Measurements from ENCODE around the gene SLC24A4.
"Not testable (repeated sequence)": the region's sequence is repeated elsewhere in the genome, so short reads cannot be mapped to it uniquely, and the experiment has no call there.

The SLC24A4 gene

GRCh38 chr14:92402500-92402899 is 79.5 kb downstream of the SLC24A4 start:
- DNase-seq (ENCODE audit: low spot score): not testable (repeated sequence)

GRCh38 chr14:92404018-92404417 is 81.1 kb downstream of the SLC24A4 start:
- DNase-seq (ENCODE audit: low spot score): no peak

GRCh38 chr14:92404421-92404820 is 81.5 kb downstream of the SLC24A4 start:
- DNase-seq (ENCODE audit: low spot score): no peak

DNA sequence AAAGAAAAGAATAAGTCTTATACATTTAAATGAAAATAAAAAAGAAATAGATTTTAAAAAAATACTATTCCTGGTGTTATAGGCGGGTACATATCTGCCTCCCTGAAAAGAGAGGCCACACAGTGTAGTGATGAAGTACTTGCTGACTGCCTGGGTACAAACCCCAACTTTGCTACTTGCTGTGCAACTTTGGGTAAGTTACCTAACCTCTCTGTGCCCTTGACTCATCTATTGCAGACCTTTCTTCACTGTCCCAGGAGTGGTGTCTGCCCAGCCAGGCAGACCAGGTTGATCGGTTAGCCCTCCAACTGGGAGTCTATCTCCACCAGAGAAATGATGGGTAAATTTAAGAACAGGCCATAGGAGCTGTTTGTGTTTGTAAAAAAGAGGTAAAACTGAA is 82.0 kb downstream of the SLC24A4 start:
- DNase-seq (ENCODE audit: low spot score): no peak

- no peak for DNase-seq (ENCODE audit: low spot score)
These were observed 84.4 kb downstream of the SLC24A4 start for GRCh38 chr14:92407410-92407809.

GRCh38 chr14:92409043-92409442 is 86.1 kb downstream of the SLC24A4 start:
- no peak for DNase-seq (ENCODE audit: low spot score)

DNA sequence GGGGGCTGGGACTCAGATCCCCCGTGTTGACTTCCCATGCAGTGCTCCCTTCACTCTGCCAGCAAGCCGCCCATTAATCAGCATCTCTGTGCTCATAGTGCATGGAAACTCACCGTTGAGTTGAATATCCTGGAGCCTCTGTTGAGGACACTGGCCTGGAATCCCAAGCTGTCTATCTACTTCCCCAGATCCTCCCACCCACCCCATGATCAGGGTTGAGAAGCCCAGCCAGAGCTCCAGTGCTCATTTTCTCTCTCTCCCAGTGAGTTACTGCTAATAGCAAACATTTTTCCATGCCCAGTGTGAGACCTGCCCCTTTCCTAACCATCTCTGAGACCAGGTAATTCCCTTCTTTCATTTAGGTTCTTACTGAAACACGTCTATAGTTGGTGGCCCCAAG is 88.2 kb downstream of the SLC24A4 start:
- no peak for DNase-seq (ENCODE audit: low spot score)

- no peak for DNase-seq (ENCODE audit: low spot score)
These were observed 89.0 kb downstream of the SLC24A4 start for GRCh38 chr14:92411941-92412340.

DNA sequence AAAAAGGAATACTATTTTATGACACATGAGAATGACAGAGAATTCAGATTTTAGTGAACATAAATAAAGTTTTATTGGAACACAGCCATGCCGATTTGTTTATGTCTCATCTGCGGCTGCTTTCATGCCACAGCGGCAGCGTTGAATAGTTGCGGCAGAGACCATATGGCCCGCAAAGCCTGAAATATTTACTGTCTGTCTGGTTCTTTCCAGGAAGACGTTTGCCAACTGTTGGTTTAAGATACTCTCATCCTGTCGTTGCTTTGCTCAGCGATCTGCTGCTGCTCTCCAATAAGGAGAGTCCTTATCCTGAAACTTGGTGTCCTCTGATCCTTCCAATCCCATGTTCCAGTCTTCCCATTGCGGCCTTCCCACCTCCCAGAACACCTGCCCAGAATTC is 89.9 kb downstream of the SLC24A4 start:
- no peak for DNase-seq (ENCODE audit: low spot score)

DNA sequence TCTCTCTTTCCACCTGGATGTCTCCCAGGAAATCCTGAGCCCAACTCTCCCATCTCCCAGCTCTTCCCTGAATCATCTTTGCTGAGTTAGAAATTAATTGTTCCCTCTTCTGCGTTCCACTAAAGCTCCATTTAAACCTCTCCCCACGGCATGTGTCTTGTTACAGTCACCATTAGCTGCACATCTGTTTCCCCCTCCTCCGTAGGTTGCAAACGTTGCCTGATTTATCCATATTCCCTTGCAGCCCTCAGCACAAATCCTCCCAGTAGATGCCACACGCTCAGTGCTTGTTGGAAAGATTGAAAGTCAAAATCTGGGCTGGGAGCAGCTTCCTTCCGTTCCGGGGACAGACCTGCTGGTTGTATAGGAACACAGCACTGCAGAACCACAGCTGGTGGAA is 90.4 kb downstream of the SLC24A4 start:
- no peak for DNase-seq (ENCODE audit: low spot score)

- no peak for DNase-seq (ENCODE audit: low spot score)
These were observed 91.9 kb downstream of the SLC24A4 start for GRCh38 chr14:92414690-92415445.

DNA sequence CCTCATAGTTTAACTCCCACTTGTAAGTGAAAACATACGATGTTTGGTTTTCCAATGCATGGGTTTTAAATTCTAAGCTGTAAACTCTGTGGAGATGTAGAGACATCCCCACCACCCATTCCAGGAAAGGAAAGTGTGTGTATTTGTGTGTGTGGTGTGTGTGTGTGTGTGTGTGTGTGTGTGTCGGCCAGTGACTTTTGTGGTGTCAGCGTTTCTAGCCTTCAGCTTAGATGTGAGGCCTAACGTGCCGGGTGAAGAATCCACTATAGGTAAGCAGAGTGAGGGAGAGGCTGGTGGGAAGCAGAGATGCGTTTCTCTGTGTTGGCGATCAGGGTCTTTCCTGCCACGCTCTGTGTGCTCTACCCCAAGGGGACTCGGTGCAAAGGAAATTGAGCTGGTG is 93.0 kb downstream of the SLC24A4 start:
- no peak for DNase-seq (ENCODE audit: low spot score)

DNA sequence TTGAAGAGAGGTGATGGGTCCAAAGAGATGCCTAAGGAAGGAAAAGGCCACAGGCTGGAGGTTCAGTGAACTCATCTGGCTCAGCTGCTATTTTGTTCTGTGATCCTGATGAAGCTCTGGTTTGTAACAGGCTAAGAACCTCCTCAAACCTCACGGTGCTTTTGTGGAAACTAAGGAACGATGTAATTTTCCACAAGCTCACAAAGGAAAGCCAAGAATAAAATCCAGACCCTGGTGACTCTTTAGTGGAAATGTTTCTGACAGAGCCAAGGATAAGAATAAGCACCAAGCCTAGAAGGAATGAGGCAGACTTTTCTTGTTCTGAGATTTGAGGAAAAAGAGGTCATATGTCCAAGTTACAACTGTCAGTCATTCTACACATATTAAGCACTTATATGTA is 93.6 kb downstream of the SLC24A4 start:
- no peak for DNase-seq (ENCODE audit: low spot score)

GRCh38 chr14:92417759-92418158 is 94.8 kb downstream of the SLC24A4 start:
- DNase-seq (ENCODE audit: low spot score): no peak

GRCh38 chr14:92421751-92422150 is 98.8 kb downstream of the SLC24A4 start:
- DNase-seq (ENCODE audit: low spot score): no peak

DNA sequence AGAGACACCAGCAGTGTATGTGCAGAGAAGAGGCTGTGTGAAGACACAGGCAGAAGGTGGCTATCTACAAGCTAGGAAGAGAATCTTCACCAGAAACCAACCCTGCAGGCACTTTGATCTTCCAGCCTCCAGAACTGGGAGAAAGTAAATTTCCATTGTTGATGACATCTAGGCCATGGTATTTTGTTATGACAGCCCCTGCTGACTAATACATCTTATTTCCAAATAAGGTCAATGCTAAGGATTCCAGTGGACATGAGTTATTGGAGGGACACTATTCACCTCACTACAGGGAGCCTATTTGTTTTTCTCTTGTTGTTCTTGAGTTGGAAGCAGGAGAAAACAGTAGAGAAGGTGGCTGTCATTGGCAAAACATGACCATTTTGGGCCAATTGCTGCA is 102.1 kb downstream of the SLC24A4 start:
- DNase-seq (ENCODE audit: low spot score): peak; percentile 44

DNA sequence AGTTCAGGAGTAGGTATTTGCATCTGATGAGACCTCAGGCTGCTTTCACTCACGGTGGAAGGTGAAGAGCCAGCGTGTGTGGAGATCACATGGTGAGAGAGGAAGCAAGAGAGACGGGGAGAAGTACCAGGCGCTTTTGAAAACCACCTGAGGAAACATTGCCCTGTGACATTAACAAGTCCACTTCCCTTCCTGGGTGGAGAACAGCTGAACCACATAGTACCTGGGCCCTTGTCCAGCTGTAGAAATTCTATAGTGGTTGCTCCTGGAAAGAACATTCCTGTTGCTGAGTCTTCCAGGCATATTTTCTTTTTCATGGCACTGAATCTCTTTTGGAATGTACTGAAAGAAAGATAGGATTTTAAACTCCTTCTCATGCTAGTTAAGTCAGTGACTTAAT is 103.3 kb downstream of the SLC24A4 start:
- no peak for DNase-seq (ENCODE audit: low spot score)

- DNase-seq (ENCODE audit: low spot score): no peak
These were observed 104.1 kb downstream of the SLC24A4 start for GRCh38 chr14:92427096-92427495.

GRCh38 chr14:92430686-92431085 is 107.7 kb downstream of the SLC24A4 start:
- DNase-seq (ENCODE audit: low spot score): no peak

DNA sequence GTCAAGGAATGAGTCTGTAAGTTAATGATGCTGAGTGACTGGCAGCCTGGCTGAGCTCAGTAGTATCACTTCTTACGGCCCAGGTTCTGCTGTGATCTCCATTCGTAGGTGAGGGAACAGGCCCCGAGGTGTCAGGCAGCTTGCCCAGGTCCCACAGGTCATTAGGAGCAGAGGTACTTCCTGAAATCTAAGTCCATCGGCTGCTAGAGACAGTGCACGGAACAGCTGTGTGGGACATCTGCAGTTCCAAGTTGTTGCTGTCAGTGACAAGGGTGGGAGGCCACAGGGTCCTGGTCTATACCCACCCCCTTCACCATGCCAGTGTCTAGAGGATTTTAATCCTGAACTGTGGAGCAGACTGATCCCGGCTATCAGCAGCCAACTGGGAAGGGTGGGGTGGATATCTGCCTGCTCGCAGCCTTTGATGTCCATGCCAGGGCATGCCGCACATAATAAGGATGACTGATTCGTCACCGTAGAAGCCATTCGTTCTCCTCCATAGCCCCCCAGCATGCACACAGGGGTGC is 108.3 kb downstream of the SLC24A4 start:
- DNase-seq (ENCODE audit: low spot score): peak; percentile 33

GRCh38 chr14:92433407-92433806 is 110.4 kb downstream of the SLC24A4 start:
- DNase-seq (ENCODE audit: low spot score): no peak

DNA sequence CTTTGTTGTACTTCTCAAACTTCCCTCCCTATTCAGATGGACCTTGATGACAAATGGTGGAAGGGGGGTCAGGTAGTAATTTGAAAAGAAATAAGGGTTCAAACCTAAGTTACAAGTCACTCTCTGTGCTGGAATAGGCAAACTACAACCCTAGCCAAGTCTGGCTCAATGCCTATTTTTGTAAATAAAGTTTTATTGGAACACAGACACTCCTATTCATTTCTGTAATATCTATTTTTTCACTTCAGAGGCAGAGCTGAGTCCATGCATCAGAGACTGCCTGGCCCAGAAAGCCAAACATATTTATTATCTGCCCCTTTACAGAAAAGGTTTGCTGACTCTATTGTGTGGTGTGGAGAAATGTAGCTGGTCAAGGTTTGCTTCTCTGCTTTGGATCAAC is 112.2 kb downstream of the SLC24A4 start:
- no peak for DNase-seq (ENCODE audit: low spot score)

GRCh38 chr14:92436115-92436776 is 113.3 kb downstream of the SLC24A4 start:
- no peak for DNase-seq (ENCODE audit: low spot score)

GRCh38 chr14:92437309-92437708 is 114.3 kb downstream of the SLC24A4 start:
- DNase-seq (ENCODE audit: low spot score): no peak

Data from SW480 (cell line).